Measurements from ENCODE around the gene CD300A. TPM values are rescaled to one million over a fixed set of nuclear protein-coding genes. Genes with fewer than 3 reads are reported as not detected.

The CD300A gene
- total and polyA plus RNA-seq, 2 donors (not counting 1 experiment from before 2014, with no cell fraction given) = 2.4 to 5.7 TPM

GRCh38 chr17:74472890-74473289 is 6.5 kb downstream of the CD300A start:
- H3K9me3 ChIP-seq (ENCODE audit: control extremely low read depth in 1 of 3, control insufficient read depth in 2 of 3, insufficient read depth in 1 of 3, low read length in 2 of 3) = peaks cover 0 to 22% (median 11%) of the 10 kb centered on the region in 3 donors
- no peak overlapping the region for H3K4me3 ChIP-seq (ENCODE audit: control extremely low read depth in 1 of 5, extremely low read depth in 1 of 5, insufficient read depth in 1 of 5, low read depth in 2 of 5, low read length in 4 of 5)
- H3K4me1 ChIP-seq (ENCODE audit: control insufficient read depth in 2 of 2, insufficient read depth in 2 of 2, low read length in 2 of 2) = peaks cover 0 to 7% of the 10 kb centered on the region in 2 donors
- H3K27ac ChIP-seq (ENCODE audit: low read length in 2 of 2) = no peak overlapping the region
- intact Hi-C loops (cut with micrococcal nuclease) = no loop called here
- no peak overlapping the region for H3K9ac ChIP-seq (ENCODE audit: low read length)
- no peak overlapping the region for H3K4me2 ChIP-seq (replicated peaks; ENCODE audit: low read depth, low read length, poor library complexity, severe bottlenecking)
- H3K27me3 Mint-ChIP-seq = peaks cover 9% of the 10 kb centered on the region
- TF ChIP-seq EZH2 (IDR thresholded peaks at IDR 0.05; ENCODE audit: borderline replicate concordance, insufficient read depth, low read depth, low read length, poor library complexity, severe bottlenecking) (no peak), CTCF (IDR thresholded peaks at IDR 0.05) (no peak)
- ATAC-seq (ENCODE audit: low read depth) (no peak), DNase-seq (no peak)
- H2AFZ ChIP-seq (ENCODE audit: insufficient read depth, low read depth, low read length, poor library complexity, severe bottlenecking) = no peak overlapping the region
- peaks cover 7% of the 10 kb centered on the region for H3K9me3 Mint-ChIP-seq (ENCODE audit: insufficient read depth)
- no peaks in the 10 kb centered on the region for H4K20me1 ChIP-seq (ENCODE audit: control insufficient read depth, insufficient read depth, low read length, poor library complexity, severe bottlenecking)
- H3K36me3 ChIP-seq (replicated peaks in 1 of 2; ENCODE audit: control extremely low read depth in 1 of 2, control insufficient read depth in 1 of 2, extremely low read depth in 1 of 2, insufficient read depth in 2 of 2, low read length in 1 of 2) = peaks cover 0 to 2% of the 10 kb centered on the region in 2 experiments
- POLR2A ChIA-PET = no interaction called here
- H3K27ac Mint-ChIP-seq = no peak overlapping the region
- H3K4me1 Mint-ChIP-seq = peaks cover 2% of the 10 kb centered on the region
- WGBS (ENCODE audit: insufficient coverage) = 97% methylated on average over 3 of the region's 4 CpGs
- no peaks in the 10 kb centered on the region for H3K79me2 ChIP-seq (ENCODE audit: control insufficient read depth, insufficient read depth, low read length)
- no peaks in the 10 kb centered on the region for H3K27me3 ChIP-seq (replicated peaks in 1 of 4; ENCODE audit: control extremely low read depth in 1 of 4, control insufficient read depth in 3 of 4, insufficient read depth in 4 of 4, low read length in 3 of 4)
- H3K4me3 Mint-ChIP-seq = no peak overlapping the region
- CTCF ChIA-PET = no interaction called here

- H3K4me3 Mint-ChIP-seq = no peak overlapping the region
- no peaks in the 10 kb centered on the region for H3K27me3 ChIP-seq (replicated peaks in 1 of 4; ENCODE audit: control extremely low read depth in 1 of 4, control insufficient read depth in 3 of 4, insufficient read depth in 4 of 4, low read length in 3 of 4)
- H3K27ac ChIP-seq (ENCODE audit: low read length in 2 of 2) = no peak overlapping the region
- ChIA-PET CTCF (no interaction called here), POLR2A (no interaction called here)
- H3K27me3 Mint-ChIP-seq = peaks cover 9% of the 10 kb centered on the region
- H4K20me1 ChIP-seq (ENCODE audit: control insufficient read depth, insufficient read depth, low read length, poor library complexity, severe bottlenecking) = no peaks in the 10 kb centered on the region
- no peak overlapping the region for H3K4me3 ChIP-seq (ENCODE audit: control extremely low read depth in 1 of 5, extremely low read depth in 1 of 5, insufficient read depth in 1 of 5, low read depth in 2 of 5, low read length in 4 of 5)
- WGBS (ENCODE audit: insufficient coverage) = 90% methylated on average over 4 of the region's 8 CpGs
- H3K79me2 ChIP-seq (ENCODE audit: control insufficient read depth, insufficient read depth, low read length) = no peaks in the 10 kb centered on the region
- H2AFZ ChIP-seq (ENCODE audit: insufficient read depth, low read depth, low read length, poor library complexity, severe bottlenecking) = no peak overlapping the region
- ATAC-seq (ENCODE audit: low read depth) (no peak), DNase-seq (no peak)
- peaks cover 3% of the 10 kb centered on the region for H3K4me1 Mint-ChIP-seq
- H3K9me3 ChIP-seq (ENCODE audit: control extremely low read depth in 1 of 3, control insufficient read depth in 2 of 3, insufficient read depth in 1 of 3, low read length in 2 of 3) = peaks cover 0 to 22% (median 11%) of the 10 kb centered on the region in 3 donors
- no peak overlapping the region for H3K4me2 ChIP-seq (replicated peaks; ENCODE audit: low read depth, low read length, poor library complexity, severe bottlenecking)
- H3K36me3 ChIP-seq (replicated peaks in 1 of 2; ENCODE audit: control extremely low read depth in 1 of 2, control insufficient read depth in 1 of 2, extremely low read depth in 1 of 2, insufficient read depth in 2 of 2, low read length in 1 of 2) = peaks cover 0 to 2% of the 10 kb centered on the region in 2 experiments
- no peak for TF ChIP-seq EZH2 (IDR thresholded peaks at IDR 0.05; ENCODE audit: borderline replicate concordance, insufficient read depth, low read depth, low read length, poor library complexity, severe bottlenecking)
- TF ChIP-seq CTCF (IDR thresholded peaks at IDR 0.05) = no peak
- no peak overlapping the region for H3K9ac ChIP-seq (ENCODE audit: low read length)
- H3K9me3 Mint-ChIP-seq (ENCODE audit: insufficient read depth) = peaks cover 7% of the 10 kb centered on the region
- no peak overlapping the region for H3K27ac Mint-ChIP-seq
- intact Hi-C loops (cut with micrococcal nuclease) = no loop called here
- H3K4me1 ChIP-seq (ENCODE audit: control insufficient read depth in 2 of 2, insufficient read depth in 2 of 2, low read length in 2 of 2) = peaks cover 2 to 10% of the 10 kb centered on the region in 2 donors
Observed at GRCh38 chr17:74473294-74473693, 6.9 kb downstream of the CD300A start.

Data from B cell (primary cell).